HepG2 (cell line): ENCODE data around the gene APBA3. TPM values are rescaled to one million over a fixed set of nuclear protein-coding genes. Genes with fewer than 3 reads are reported as not detected.
A peak's percentile ranks its signal among the peaks of the same experiment; 100 is the strongest.

Experiments
- ARID5B ChIP-seq: IDR thresholded peaks from 2 replicates; pipeline ENCODE4 v1.4.0; 2020; ENCODE audit warnings: mild to moderate bottlenecking, missing genetic modification reagents
- GABPA ChIP-seq, 2 experiments: IDR thresholded peaks; 2 replicates each; pipeline ENCODE4 v1.6.1; 2011 to 2016; ENCODE audit warnings: low read depth in 2 of 2, low read length in 1 of 2, missing biosample characterization in 1 of 2, missing genetic modification characterization in 1 of 2
- HINFP ChIP-seq: sonication (generic); formaldehyde crosslinking; IDR thresholded peaks from 2 replicates; pipeline ENCODE4 v1.4.0; 2020; ENCODE audit warnings: low read depth, mild to moderate bottlenecking, missing genetic modification reagents
- MAX ChIP-seq: IDR thresholded peaks from 2 replicates; pipeline ENCODE4 v1.6.1; 2012; ENCODE audit warnings: inconsistent platforms
- NCOA5 ChIP-seq: sonication (generic); formaldehyde crosslinking; IDR thresholded peaks from 2 replicates; pipeline ENCODE4 v1.4.0; 2020; ENCODE audit warnings: missing genetic modification reagents
- RERE ChIP-seq: IDR thresholded peaks from 2 replicates; pipeline ENCODE4 v1.6.1; 2016; ENCODE audit warnings: low read depth, missing genetic modification reagents, missing compliant biosample characterization
- RFX1 ChIP-seq: fragments of 450-650 bp; IDR thresholded peaks from 2 replicates; pipeline ENCODE4 v1.6.1; 2017
- RNF219 ChIP-seq: sonication (generic); formaldehyde crosslinking; IDR thresholded peaks from 2 replicates; pipeline ENCODE4 v1.5.0; 2020; ENCODE audit warnings: mild to moderate bottlenecking, missing genetic modification reagents
- TEAD2 ChIP-seq: sonication (generic); formaldehyde crosslinking; IDR thresholded peaks from 2 replicates; pipeline ENCODE4 v1.9.0; 2021; ENCODE audit warnings: missing genetic modification reagents
- ZNF205 ChIP-seq: IDR thresholded peaks from 2 replicates; pipeline ENCODE4 v1.6.1; 2018; ENCODE audit warnings: missing biosample characterization, missing genetic modification reagents
- ZNF333 ChIP-seq: sonication (generic); formaldehyde crosslinking; IDR thresholded peaks from 2 replicates; pipeline ENCODE4 v1.4.0; 2020; ENCODE audit warnings: mild to moderate bottlenecking, missing genetic modification reagents, borderline replicate concordance
- ZNF589 ChIP-seq: sonication (generic); formaldehyde crosslinking; conservative IDR thresholded peaks from 2 replicates; pipeline ENCODE4 v1.8.0; 2022; ENCODE audit warnings: mild to moderate bottlenecking, moderate library complexity, missing genetic modification reagents
- ZNF878 ChIP-seq: sonication (generic); formaldehyde crosslinking; IDR thresholded peaks from 2 replicates; pipeline ENCODE4 v1.8.1; 2023; ENCODE audit warnings: mild to moderate bottlenecking, missing genetic modification reagents, moderate library complexity
- ZNF883 ChIP-seq: sonication (generic); formaldehyde crosslinking; IDR thresholded peaks from 2 replicates; pipeline ENCODE4 v1.5.1; 2020; ENCODE audit warnings: mild to moderate bottlenecking, missing genetic modification reagents; ENCODE audit errors: not compliant biosample characterization
- polyA plus RNA-seq, 8 experiments: library from polyadenylated mRNA; depleted of rRNA in 3 of 8; stranded (reverse) in 7 of 8; unstranded in 1 of 8; fragments of >200 nt; fragmentation: Illumina TruSeq in 4 of 8; extraction: Trizol in 4 of 8; gene quantifications; 2 replicates each; pipeline versions ENCODE4 v1.2.1 to v1.2.3, GENCODE V29; 2011 to 2016; ENCODE audit warnings: low read depth in 4 of 8, missing spikeins in 1 of 8, mixed read lengths in 1 of 8; ENCODE audit not compliant: insufficient read depth in 1 of 8
- total RNA-seq, 5 experiments: library from RNA; depleted of rRNA; stranded (reverse); fragments of >200 nt; fragmentation: Illumina TruSeq; extraction: Trizol; gene quantifications; 2 replicates each; pipeline ENCODE4 v1.2.3, GENCODE V29; 2016; ENCODE audit warnings: low read depth in 1 of 5

The APBA3 gene
- total and polyA plus RNA-seq, 2 of the 13 experiments (the other 11 are each of a cell fraction or from before 2014, with no cell fraction given), result 14.2 to 14.3 TPM

GRCh38 chr19:3762501-3763459, 1.3 kb upstream of the APBA3 start, which contains the start of gene MRPL54 (continued):
- TF ChIP-seq RFX1 (peak; percentile 71; the same call in 1 of the 2 replicates), GABPA (IDR thresholded peaks at IDR 0.05; ENCODE audit: low read depth, low read length) (peak; percentile 79), GABPA (CRISPR knock-in tag; IDR thresholded peaks at IDR 0.05; ENCODE audit: low read depth) (peak; percentile 94), ZNF333 (CRISPR knock-in tag) (no peak; the same call in 1 of the 2 replicates), RNF219 (no peak), ARID5B (CRISPR knock-in tag) (no peak; the same call in 1 of the 2 replicates), ZNF883 (peak; percentile 73), ZNF205 (peak; percentile 13; the same call in 1 of the 2 replicates), MAX (peak; percentile 56; the same call in 1 of the 2 replicates), ZNF878 (CRISPR knock-in tag) (no peak), TEAD2 (CRISPR knock-in tag) (no peak), RERE (CRISPR knock-in tag) (no peak), NCOA5 (no peak), ZNF589 (no peak), HINFP (CRISPR knock-in tag) (no peak)
